Superior temporal gyrus (tissue), 1 donor: ENCODE measurements around the gene ANO3.
A peak's percentile ranks its signal among the peaks of the same experiment; 100 is the strongest.
"Not testable (repeated sequence)": the region's sequence is repeated elsewhere in the genome, so short reads cannot be mapped to it uniquely, and the experiment has no call there.

Source experiments
- DNase-seq: peaks from one replicate; pipeline ENCODE4 v3.0.0-alpha.2; 2016; ENCODE audit errors: extremely low spot score

The ANO3 gene

GRCh38 chr11:26331911-26332571, at the start of gene ANO3:
Gene ANO3, plus strand, starts transcription at chr11:26332130. Its CDS starts 146 bp downstream, at chr11:26332276.
- no peak for DNase-seq

DNA sequence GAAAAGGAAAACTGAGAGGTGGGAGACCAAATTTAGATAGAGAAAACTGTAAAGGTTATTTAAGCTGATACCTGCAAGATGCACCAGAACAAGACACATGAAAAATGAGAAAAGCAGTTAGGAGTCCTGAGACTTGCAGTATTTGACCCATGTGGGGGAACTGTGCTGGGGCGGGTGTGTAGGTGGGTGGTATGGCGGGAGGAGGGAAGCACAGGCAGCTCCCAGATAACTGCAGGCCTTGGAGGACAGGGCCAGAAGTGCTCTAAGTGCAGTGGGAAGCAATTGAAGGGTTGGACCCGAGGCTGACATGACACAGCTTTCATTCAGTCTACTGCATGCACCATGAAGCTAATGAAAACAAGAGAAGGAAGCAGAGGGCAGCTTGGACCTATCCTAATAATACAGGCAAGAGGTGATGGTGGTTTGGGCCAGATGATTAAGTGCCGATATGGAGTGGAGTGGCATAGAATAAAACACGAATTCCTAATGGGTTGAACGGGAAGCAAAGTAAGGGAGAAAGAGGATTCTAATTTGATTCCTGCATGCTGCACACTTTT, 48.0 kb upstream of the ANO3 start:
- no peak for DNase-seq

- DNase-seq, result no peak
Observed at GRCh38 chr11:26285608-26286007, 46.3 kb upstream of the ANO3 start.

DNA sequence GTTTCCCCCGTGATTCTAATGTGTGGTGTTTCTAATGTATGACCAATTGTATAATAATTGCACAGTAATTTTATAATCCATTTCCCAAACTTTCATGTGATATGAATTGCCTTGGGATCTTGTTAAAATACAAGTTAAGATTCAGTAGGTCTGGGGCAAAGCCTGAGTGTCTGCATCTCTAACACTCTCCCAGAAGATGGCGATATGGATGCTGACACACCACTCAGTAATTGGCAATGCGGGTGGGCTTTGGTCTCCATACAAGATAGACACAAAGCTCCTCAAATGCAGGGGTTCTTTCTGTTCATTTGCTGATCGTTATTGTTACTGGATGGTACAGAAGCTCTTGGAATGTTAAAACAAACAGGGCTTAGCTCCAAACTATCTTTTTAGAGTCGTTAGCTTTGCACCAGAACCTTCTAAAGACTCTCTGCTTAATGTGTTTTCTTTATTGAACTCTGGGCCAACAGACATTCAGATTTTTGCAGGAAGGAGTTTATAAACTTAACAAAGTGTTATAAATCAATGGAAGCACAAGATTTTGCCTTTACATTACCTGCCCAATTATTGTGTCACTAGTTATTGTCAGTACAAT, 45.4 kb upstream of the ANO3 start:
- DNase-seq, result no peak

GRCh38 chr11:26287067-26287518, 44.8 kb upstream of the ANO3 start:
- no peak for DNase-seq

DNA sequence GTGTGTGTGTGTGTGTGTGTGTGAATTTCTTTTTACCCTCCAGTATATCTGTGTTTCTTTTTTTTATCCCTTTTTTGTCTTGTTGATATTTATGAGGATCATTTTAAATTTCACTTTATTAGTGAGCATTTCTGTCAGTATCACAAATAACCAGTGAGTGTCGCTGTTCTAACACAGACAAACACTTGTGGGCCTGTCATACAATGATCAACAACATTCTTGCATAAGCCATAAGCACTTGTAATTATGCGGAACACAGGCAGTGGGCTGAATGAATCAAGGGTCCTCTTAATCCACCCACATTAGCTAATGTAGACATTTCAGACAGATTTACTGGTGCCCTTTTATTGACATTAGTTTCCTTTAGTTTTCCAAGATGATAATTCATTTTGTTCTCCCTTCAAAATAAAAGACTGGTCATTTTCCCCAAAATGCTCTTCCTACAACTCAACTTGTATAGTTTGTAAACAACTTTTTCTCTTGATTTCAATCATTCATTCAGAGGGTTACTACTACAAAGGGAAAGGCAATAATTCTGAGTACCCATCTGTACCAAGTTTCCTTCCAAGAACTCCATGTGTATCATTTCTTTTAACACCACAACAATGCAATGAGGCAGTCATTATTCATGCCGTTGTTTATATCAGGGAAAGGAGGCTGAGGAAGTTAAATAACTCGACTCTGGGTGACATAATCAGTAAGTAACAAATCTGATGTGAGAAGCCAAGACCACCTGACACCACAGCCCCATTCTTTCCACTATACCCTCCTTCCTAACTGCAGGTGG, 34.5 kb upstream of the ANO3 start:
- peak; percentile 82 for DNase-seq

DNA sequence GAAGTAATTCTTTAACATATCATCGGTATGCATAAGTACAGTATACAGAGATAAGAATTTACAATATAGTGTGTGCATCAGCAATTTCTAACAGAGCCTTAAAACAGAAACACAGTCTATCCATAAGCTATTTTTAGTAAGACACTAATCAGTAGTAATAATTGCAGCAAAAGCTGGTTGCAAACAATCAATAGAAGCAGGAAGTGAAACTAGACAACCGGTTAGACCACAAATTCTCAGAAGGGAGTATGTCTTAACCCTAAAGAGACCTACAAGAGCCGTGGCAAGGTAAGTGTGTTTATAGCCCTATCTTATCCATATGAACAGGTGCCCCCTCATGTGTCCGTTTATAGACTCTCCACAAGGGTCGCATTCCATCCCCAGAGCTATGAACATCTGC, 15.6 kb upstream of the ANO3 start:
- not testable (repeated sequence) for DNase-seq

GRCh38 chr11:26319906-26320305, 12.0 kb upstream of the ANO3 start:
- DNase-seq, result no peak

- no peak for DNase-seq
Observed at GRCh38 chr11:26321516-26321915, 10.4 kb upstream of the ANO3 start.

GRCh38 chr11:26322335-26323067, 9.4 kb upstream of the ANO3 start:
- no peak for DNase-seq

DNA sequence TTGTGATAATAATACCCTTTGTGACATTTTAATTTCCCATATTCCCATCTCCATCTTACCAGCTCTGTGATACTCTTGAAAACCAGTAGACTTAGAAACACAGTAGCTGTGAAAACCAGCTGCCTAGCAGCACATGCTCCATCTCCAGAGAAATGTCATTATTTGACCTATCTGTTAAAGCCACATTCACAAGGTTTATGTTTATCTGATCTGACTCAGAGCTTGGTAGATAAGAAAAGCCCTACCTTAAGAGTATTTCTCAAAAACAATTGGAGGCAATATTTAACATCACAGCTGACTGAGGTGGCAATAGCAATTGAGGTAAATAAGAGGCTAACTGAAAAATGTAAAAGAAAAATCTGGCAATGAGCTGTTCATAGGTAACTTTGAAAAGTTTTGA, 8.1 kb upstream of the ANO3 start:
- no peak for DNase-seq

GRCh38 chr11:26324270-26324669, 7.7 kb upstream of the ANO3 start:
- DNase-seq, result no peak

GRCh38 chr11:26326793-26327400, 5.0 kb upstream of the ANO3 start:
- no peak for DNase-seq

DNA sequence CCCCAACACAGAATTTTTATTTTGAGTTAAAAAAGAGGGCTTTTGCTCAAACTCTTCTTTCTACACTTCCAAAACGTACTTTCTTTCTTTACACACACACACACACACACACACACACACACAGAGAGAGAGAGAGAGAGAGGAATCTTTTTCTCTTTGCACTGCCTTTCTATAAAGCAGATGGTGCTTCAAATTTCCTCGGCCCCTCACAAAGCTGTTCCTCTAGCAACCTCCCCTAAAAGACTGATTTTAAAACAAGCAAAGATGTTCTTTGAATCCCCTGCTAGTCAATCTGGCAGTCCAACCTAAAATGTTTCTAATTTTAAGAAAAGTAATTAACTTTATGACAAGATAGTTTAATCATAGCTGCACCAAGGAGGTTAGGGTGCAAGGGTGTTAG, 2.7 kb upstream of the ANO3 start:
- no peak for DNase-seq

DNA sequence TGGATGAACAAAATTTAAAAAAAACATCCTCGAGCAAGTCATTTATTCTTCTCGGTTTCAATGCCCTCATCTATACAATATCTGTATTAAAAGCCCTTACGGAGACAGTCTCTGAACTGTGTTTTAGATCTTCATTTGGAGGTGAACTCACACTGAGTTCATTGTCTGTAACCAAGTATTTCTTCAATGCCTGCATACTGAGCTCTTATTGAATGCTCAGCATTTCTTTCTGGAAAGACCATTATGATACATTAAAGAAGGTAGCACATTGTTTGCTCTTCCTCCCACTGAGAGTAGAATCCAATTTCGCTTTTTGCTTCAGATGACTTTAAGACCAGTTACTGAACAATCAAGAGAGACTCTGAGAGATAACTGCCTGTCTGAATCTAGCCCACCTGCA, 1.7 kb upstream of the ANO3 start:
- DNase-seq, result no peak

- DNase-seq, result no peak
Observed at GRCh38 chr11:26332572-26332915, 614 bp downstream of the ANO3 start.

- no peak for DNase-seq
Observed at GRCh38 chr11:26333906-26334305, 2.0 kb downstream of the ANO3 start.

- DNase-seq, result no peak
Observed at GRCh38 chr11:26335903-26336302, 4.0 kb downstream of the ANO3 start.

DNA sequence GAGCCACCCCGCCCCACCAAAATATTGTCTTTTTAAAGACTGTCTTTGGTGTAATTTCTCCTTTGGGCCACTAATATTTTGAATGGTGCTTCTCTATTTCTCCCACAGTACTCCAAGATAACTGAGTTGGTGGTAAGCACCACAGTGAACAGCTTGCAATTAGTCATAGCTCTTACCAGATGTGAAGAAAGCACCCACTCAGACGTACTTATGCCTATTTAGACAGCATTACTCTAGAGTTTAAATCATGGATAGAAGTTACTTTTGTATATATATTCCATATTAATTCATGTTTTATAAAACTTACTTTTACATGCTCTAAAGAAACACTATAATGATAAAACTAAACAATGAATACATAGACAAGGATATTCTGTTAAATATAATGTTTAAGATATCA, 12.7 kb downstream of the ANO3 start:
- no peak for DNase-seq

GRCh38 chr11:26348776-26349175, 16.8 kb downstream of the ANO3 start:
- peak; percentile 6 for DNase-seq

- no peak for DNase-seq
Observed at GRCh38 chr11:26350002-26350401, 18.1 kb downstream of the ANO3 start.

DNA sequence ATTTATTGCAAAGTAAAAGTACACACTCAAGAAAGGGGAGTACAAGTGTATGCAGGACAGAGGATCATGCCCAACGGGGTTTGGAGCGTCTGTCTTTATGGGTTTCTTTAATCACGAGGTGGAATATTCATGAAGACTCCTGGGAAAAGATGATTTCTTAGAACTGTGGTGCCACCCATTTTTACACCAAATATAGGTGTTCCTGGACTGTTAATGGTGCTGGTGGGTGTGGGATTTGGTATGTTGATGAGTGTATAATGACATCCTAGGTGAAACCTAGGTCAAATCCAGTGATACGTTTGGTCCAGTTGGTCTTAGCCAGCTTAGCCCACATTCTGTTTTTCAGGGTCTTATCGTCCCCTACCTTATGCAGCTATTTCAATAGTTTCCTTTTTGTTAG, 21.1 kb downstream of the ANO3 start:
- DNase-seq, result no peak
